Ascending aorta (tissue), 2 donors: ENCODE data around the gene ABLIM2. TPM values are rescaled to one million over a fixed set of nuclear protein-coding genes. Genes with fewer than 3 reads are reported as not detected.

Experiments used
- DNase-seq, 2 donors: peaks; one replicate each; pipeline ENCODE4 v3.0.0-alpha.2; 2019; ENCODE audit warnings: low spot score in 2 of 2
- H3K27ac ChIP-seq, 2 donors: fragments of 200-600 bp; sonication (generic); one replicate each; pipeline ENCODE4 v1.5.1; 2016 to 2017; ENCODE audit warnings: mild to moderate bottlenecking in 1 of 2
- H3K27me3 ChIP-seq: fragments of 200-600 bp; sonication (generic); one replicate; pipeline ENCODE4 v1.5.1; 2017
- H3K36me3 ChIP-seq, 2 donors: fragments of 200-600 bp; sonication (generic); one replicate each; pipeline ENCODE4 v1.5.1; 2016
- H3K4me1 ChIP-seq, 2 donors: fragments of 200-600 bp; sonication (generic); one replicate each; pipeline ENCODE4 v1.5.1; 2016 to 2017; ENCODE audit warnings: mild to moderate bottlenecking in 1 of 2
- H3K4me3 ChIP-seq, 2 donors: fragments of 200-600 bp; sonication (generic); one replicate each; pipeline ENCODE4 v1.5.1; 2016 to 2017; ENCODE audit warnings: mild to moderate bottlenecking in 1 of 2
- H3K9me3 ChIP-seq, 2 donors: fragments of 200-600 bp; sonication (generic); one replicate each; pipeline ENCODE4 v1.5.1; 2016
- CTCF ChIP-seq, 3 experiments: fragments of 200-600 bp in 2 of 3; fragments of 450-650 bp in 1 of 3; sonication (generic) in 2 of 3; IDR thresholded peaks; one replicate each; pipeline ENCODE4 v1.5.1; 2016 to 2019; ENCODE audit warnings: antibody characterized with exemption in 3 of 3, mild to moderate bottlenecking in 1 of 3, moderate library complexity in 1 of 3
- intact Hi-C: fragments of 100-400 bp; cut with DNase I; formaldehyde crosslinking; loops from one replicate; pipeline ENCODE4 v1.15.1; 2023
- total RNA-seq: library from RNA; depleted of rRNA; stranded (reverse); fragments of >200 nt; gene quantifications from one replicate; pipeline ENCODE4 v1.1.0, GENCODE V29; 2016

Gene ABLIM2
- total RNA-seq, 1 donor from 2014 or later: 30.8 TPM

GRCh38 chr4:8129785-8130184, 28.8 kb downstream of the ABLIM2 start:
- H3K9me3 ChIP-seq: no peaks in the 10 kb centered on the region
- intact Hi-C loops: no loop called here
- H3K4me3 ChIP-seq: no peak overlapping the region
- no peaks in the 10 kb centered on the region for H3K36me3 ChIP-seq
- no peak for TF ChIP-seq CTCF (IDR thresholded peaks at IDR 0.05)
- no peak for DNase-seq
- no peaks in the 10 kb centered on the region for H3K4me1 ChIP-seq
- no peaks in the 10 kb centered on the region for H3K27me3 ChIP-seq
- no peak overlapping the region for H3K27ac ChIP-seq

- Histone ChIP-seq H3K9me3 (no peaks in the 10 kb centered on the region), H3K27me3 (no peaks in the 10 kb centered on the region), H3K4me1 (no peaks in the 10 kb centered on the region), H3K36me3 (no peaks in the 10 kb centered on the region), H3K27ac (no peak overlapping the region), H3K4me3 (no peak overlapping the region)
- no peak for DNase-seq
- intact Hi-C loops: no loop called here
- no peak for TF ChIP-seq CTCF (IDR thresholded peaks at IDR 0.05)
These were observed 29.5 kb downstream of the ABLIM2 start for GRCh38 chr4:8129136-8129535.

- H3K4me3 ChIP-seq: no peak overlapping the region
- H3K4me1 ChIP-seq: no peaks in the 10 kb centered on the region
- TF ChIP-seq CTCF (IDR thresholded peaks at IDR 0.05): no peak
- intact Hi-C loops: no loop called here
- no peak overlapping the region for H3K27ac ChIP-seq
- no peak for DNase-seq
- no peaks in the 10 kb centered on the region for H3K36me3 ChIP-seq
- no peaks in the 10 kb centered on the region for H3K9me3 ChIP-seq
- H3K27me3 ChIP-seq: no peaks in the 10 kb centered on the region
These were observed 30.3 kb downstream of the ABLIM2 start for GRCh38 chr4:8128100-8128856.

GRCh38 chr4:8127051-8127826, 31.4 kb downstream of the ABLIM2 start:
- no peaks in the 10 kb centered on the region for H3K27me3 ChIP-seq
- no peaks in the 10 kb centered on the region for H3K36me3 ChIP-seq
- no peak for DNase-seq
- no peaks in the 10 kb centered on the region for H3K4me1 ChIP-seq
- no peaks in the 10 kb centered on the region for H3K9me3 ChIP-seq
- TF ChIP-seq CTCF (IDR thresholded peaks at IDR 0.05): no peak
- intact Hi-C loops: no loop called here
- H3K27ac ChIP-seq: no peak overlapping the region
- H3K4me3 ChIP-seq: no peak overlapping the region

- H3K4me3 ChIP-seq: no peak overlapping the region
- no peak for TF ChIP-seq CTCF (IDR thresholded peaks at IDR 0.05)
- no peak for DNase-seq
- no peak overlapping the region for H3K27ac ChIP-seq
- H3K9me3 ChIP-seq: no peaks in the 10 kb centered on the region
- H3K4me1 ChIP-seq: no peaks in the 10 kb centered on the region
- intact Hi-C loops: no loop called here
- no peaks in the 10 kb centered on the region for H3K36me3 ChIP-seq
- H3K27me3 ChIP-seq: no peaks in the 10 kb centered on the region
These were observed 32.1 kb downstream of the ABLIM2 start for GRCh38 chr4:8126523-8126922.
